Naive thymus-derived CD4-positive, alpha-beta T cell (primary cell): Measurements from ENCODE around the gene PRKCB. TPM values are rescaled to one million over a fixed set of nuclear protein-coding genes. Genes with fewer than 3 reads are reported as not detected.
A peak's percentile ranks its signal among the peaks of the same experiment; 100 is the strongest.

Source experiments
- ATAC-seq: fragments of 150-1000 bp; cut with Tn5 transposase; 2 replicates; pipeline ENCODE4 v1.10.0; 2021; ENCODE audit warnings: mild to moderate bottlenecking, moderate library complexity
- CTCF ChIA-PET: fragments of 350-600 bp; sonication (Branson Sonifier 250); formaldehyde crosslinking; loops from one replicate; lab custom pipeline; 2021; ENCODE audit warnings: antibody characterized with exemption; lab: Charles Lee
- POLR2A ChIA-PET: fragments of 350-600 bp; sonication (Branson Sonifier 250); formaldehyde crosslinking; loops from one replicate; lab custom pipeline; 2021; ENCODE audit warnings: antibody characterized with exemption, inconsistent platforms; lab: Charles Lee
- DNase-seq, 9 donors: peaks; one replicate each; pipeline versions ENCODE4 v3.0.0 to v3.0.0-alpha.2; 2020 to 2022; ENCODE audit warnings: mixed read lengths in 1 of 9
- H3K27ac ChIP-seq: one replicate; pipeline ENCODE4 v1.7.0; 2013; ENCODE audit warnings: mild to moderate bottlenecking, low read depth, low read length, moderate library complexity
- H3K27me3 ChIP-seq, 2 donors: one replicate each; pipeline ENCODE4 v1.7.0; 2013; ENCODE audit warnings: low read length in 2 of 2, mild to moderate bottlenecking in 2 of 2, moderate library complexity in 2 of 2; ENCODE audit not compliant: control insufficient read depth in 2 of 2, insufficient read depth in 2 of 2
- H3K36me3 ChIP-seq, 3 experiments: 1 replicate in 2 of 3; 2 replicates in 1 of 3; pipeline ENCODE4 v1.7.0; 2013; ENCODE audit warnings: low read length in 3 of 3, mild to moderate bottlenecking in 3 of 3, moderate library complexity in 1 of 3; ENCODE audit not compliant: insufficient read depth in 3 of 3, control insufficient read depth in 2 of 3
- H3K4me1 ChIP-seq, 2 donors: one replicate each; pipeline ENCODE4 v1.7.0; 2013; ENCODE audit warnings: low read length in 2 of 2, mild to moderate bottlenecking in 2 of 2, moderate library complexity in 1 of 2; ENCODE audit not compliant: control insufficient read depth in 2 of 2, insufficient read depth in 2 of 2
- H3K4me3 ChIP-seq: 2 replicates; pipeline ENCODE4 v1.7.0; 2013; ENCODE audit warnings: mild to moderate bottlenecking, low read length
- H3K9me3 ChIP-seq, 3 experiments: 1 replicate in 2 of 3; 2 replicates in 1 of 3; pipeline ENCODE4 v1.7.0; 2013; ENCODE audit warnings: low read length in 3 of 3; ENCODE audit not compliant: control insufficient read depth in 2 of 3
- H3K27ac Mint-ChIP-seq, 9 donors: one replicate each; pipeline ENCODE4 v1.8.0; 2020 to 2022; ENCODE audit warnings: mixed read lengths in 9 of 9, mild to moderate bottlenecking in 8 of 9, moderate library complexity in 5 of 9, inconsistent platforms in 2 of 9
- H3K27me3 Mint-ChIP-seq, 5 donors: one replicate each; pipeline ENCODE4 v1.8.0; 2021 to 2022; ENCODE audit warnings: mixed read lengths in 5 of 5, mild to moderate bottlenecking in 1 of 5
- H3K36me3 Mint-ChIP-seq, 5 donors: one replicate each; pipeline ENCODE4 v1.8.0; 2020 to 2022; ENCODE audit warnings: mixed read lengths in 5 of 5, mild to moderate bottlenecking in 3 of 5, inconsistent platforms in 1 of 5
- H3K4me1 Mint-ChIP-seq, 7 donors: one replicate each; pipeline ENCODE4 v1.8.0; 2020 to 2022; ENCODE audit warnings: mixed read lengths in 7 of 7, mild to moderate bottlenecking in 3 of 7, inconsistent platforms in 1 of 7
- H3K4me3 Mint-ChIP-seq, 10 donors: one replicate each; pipeline ENCODE4 v1.8.0; 2020 to 2022; ENCODE audit warnings: mild to moderate bottlenecking in 10 of 10, mixed read lengths in 10 of 10, moderate library complexity in 6 of 10, inconsistent platforms in 2 of 10
- H3K9me3 Mint-ChIP-seq, 11 donors: one replicate each; pipeline ENCODE4 v1.8.0; 2020 to 2022; ENCODE audit warnings: mixed read lengths in 11 of 11, mild to moderate bottlenecking in 4 of 11, inconsistent platforms in 1 of 11, moderate library complexity in 1 of 11
- intact Hi-C, 2 donors: fragments of 100-400 bp; cut with micrococcal nuclease; formaldehyde crosslinking; loops; one replicate each; pipeline ENCODE4 v1.15.1; 2023
- polyA plus RNA-seq, 2 donors: library from polyadenylated mRNA; unstranded; fragments of 300-500 nt; fragmentation: Illumina TruSeq; gene quantifications; one replicate each; pipeline ENCODE4 v1.2.3, GENCODE V29; 2021
- total RNA-seq, 6 experiments: library from RNA in 5 of 6; stranded (reverse) in 5 of 6; gene quantifications; 1 replicate in 5 of 6; 2 replicates in 1 of 6; pipeline ENCODE4 v1.2.3 and lab custom pipeline; 2021 to 2026

The PRKCB gene
- total and polyA plus RNA-seq, 7 experiments from 2014 or later = 32.4 to 180 (median 72.9) TPM

- Histone ChIP-seq H3K27me3 (no peaks in the 10 kb centered on the region), H3K36me3 (no peaks in the 10 kb centered on the region), H3K27ac (no peak overlapping the region), H3K4me1 (peaks cover 19 to 41% of the 10 kb centered on the region in 2 donors), H3K4me3 (no peak overlapping the region), H3K9me3 (no peaks in the 10 kb centered on the region)
- H3K36me3 Mint-ChIP-seq = peaks cover 0 to 33% (median 10%) of the 10 kb centered on the region in 5 donors
- POLR2A ChIA-PET = interaction anchor here (0.6 to 1.1 kb wide), 2 partner anchors 9 to 59 kb away, joined by 3 read pairs; no protein-coding TSS in a partner anchor
- intact Hi-C loops = no loop called here
- CTCF ChIA-PET = no interaction called here
- DNase-seq (no peak), ATAC-seq (no peak)
- H3K27me3 Mint-ChIP-seq = no peaks in the 10 kb centered on the region
- peaks cover 61 to 97% (median 85%) of the 10 kb centered on the region in 7 donors for H3K4me1 Mint-ChIP-seq
- no peak overlapping the region for H3K4me3 Mint-ChIP-seq
- peaks cover 0 to 6% (median 0%) of the 10 kb centered on the region in 11 donors for H3K9me3 Mint-ChIP-seq
- H3K27ac Mint-ChIP-seq = peak overlapping the region in 4 of 9 donors; percentile 28 to 43 (median 37)
Observed at GRCh38 chr16:23856251-23856709, 20.5 kb downstream of the PRKCB start.

DNA sequence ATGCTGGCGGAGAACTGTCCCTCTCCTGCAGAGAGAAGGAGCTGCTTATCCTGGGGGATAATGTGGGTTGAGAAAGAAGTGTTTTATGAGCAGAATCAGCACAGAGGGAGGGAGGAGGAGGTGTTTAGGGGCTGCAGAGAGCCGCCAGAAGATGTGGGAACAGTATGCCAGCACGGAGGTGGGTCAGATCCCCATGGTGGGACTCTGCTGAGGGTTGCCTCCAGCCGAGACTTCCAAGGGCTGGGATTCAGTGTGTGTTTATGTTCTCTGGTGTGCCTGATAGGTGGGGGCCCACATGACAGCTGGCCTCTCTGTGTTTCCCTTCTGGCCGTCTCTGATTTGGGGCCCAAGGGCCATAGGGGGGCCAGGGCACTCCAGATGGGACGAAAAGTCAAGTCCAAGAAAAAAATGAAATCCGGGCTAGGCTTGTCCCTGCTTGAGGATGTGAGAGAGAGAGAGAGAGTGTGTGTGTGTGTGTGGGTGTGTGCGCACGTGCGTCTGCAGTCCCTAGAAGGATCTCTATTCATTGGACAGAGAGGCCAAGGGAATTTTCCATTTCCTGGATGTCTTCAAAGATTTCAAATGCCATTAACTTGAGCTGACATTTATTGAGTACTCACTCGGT, 21.6 kb downstream of the PRKCB start:
- Histone ChIP-seq H3K4me3 (no peak overlapping the region), H3K27me3 (no peaks in the 10 kb centered on the region), H3K4me1 (peaks cover 16 to 45% of the 10 kb centered on the region in 2 donors), H3K36me3 (no peaks in the 10 kb centered on the region), H3K27ac (no peak overlapping the region), H3K9me3 (no peaks in the 10 kb centered on the region)
- intact Hi-C loops = loop anchor here in 1 of 2 donors (1.0 kb wide), 1 partner anchor 9 kb away; no protein-coding TSS in a partner anchor
- no peak for ATAC-seq
- DNase-seq = no peak
- Mint-ChIP-seq H3K27ac (peak overlapping the region in 8 of 9 donors; percentile 12 to 68 (median 40)), H3K9me3 (peaks cover 0 to 5% (median 0%) of the 10 kb centered on the region in 11 donors), H3K36me3 (peaks cover 0 to 26% (median 10%) of the 10 kb centered on the region in 5 donors), H3K4me1 (peaks cover 64 to 97% (median 85%) of the 10 kb centered on the region in 7 donors), H3K27me3 (no peaks in the 10 kb centered on the region), H3K4me3 (peak overlapping the region in 3 of 10 donors; percentile 0 to 32 (median 4))
- ChIA-PET CTCF (interaction anchor here (1.1 kb wide), 1 partner anchor 187 kb away, joined by 5 read pairs; no protein-coding TSS in a partner anchor), POLR2A (interaction anchor here (0.6 to 1.1 kb wide), 3 partner anchors 8 to 881 kb away, joined by 3 to 4 read pairs (median 3); no protein-coding TSS in a partner anchor)

GRCh38 chr16:23857881-23858269, 22.1 kb downstream of the PRKCB start:
- Mint-ChIP-seq H3K27me3 (no peaks in the 10 kb centered on the region), H3K4me1 (peaks cover 63 to 96% (median 83%) of the 10 kb centered on the region in 7 donors), H3K9me3 (peaks cover 0 to 3% (median 0%) of the 10 kb centered on the region in 11 donors), H3K36me3 (peaks cover 0 to 23% (median 10%) of the 10 kb centered on the region in 5 donors), H3K4me3 (peak overlapping the region in 7 of 10 donors; percentile 5 to 67 (median 32)), H3K27ac (peak overlapping the region in 6 of 9 donors; percentile 20 to 76 (median 40))
- no peaks in the 10 kb centered on the region for H3K9me3 ChIP-seq
- ChIA-PET CTCF (interaction anchor here (1.1 kb wide), 1 partner anchor 186 kb away, joined by 5 read pairs; no protein-coding TSS in a partner anchor), POLR2A (interaction anchor here (0.6 kb wide), 2 partner anchors 103 to 880 kb away, joined by 3 to 4 read pairs; no protein-coding TSS in a partner anchor)
- no peaks in the 10 kb centered on the region for H3K36me3 ChIP-seq
- no peak for DNase-seq
- H3K27me3 ChIP-seq = no peaks in the 10 kb centered on the region
- intact Hi-C loops = loop anchor here in 1 of 2 donors (1.0 kb wide), 1 partner anchor 10 kb away; no protein-coding TSS in a partner anchor
- no peak overlapping the region for H3K27ac ChIP-seq
- H3K4me1 ChIP-seq = peaks cover 20 to 44% of the 10 kb centered on the region in 2 donors
- no peak for ATAC-seq
- H3K4me3 ChIP-seq = no peak overlapping the region

DNA sequence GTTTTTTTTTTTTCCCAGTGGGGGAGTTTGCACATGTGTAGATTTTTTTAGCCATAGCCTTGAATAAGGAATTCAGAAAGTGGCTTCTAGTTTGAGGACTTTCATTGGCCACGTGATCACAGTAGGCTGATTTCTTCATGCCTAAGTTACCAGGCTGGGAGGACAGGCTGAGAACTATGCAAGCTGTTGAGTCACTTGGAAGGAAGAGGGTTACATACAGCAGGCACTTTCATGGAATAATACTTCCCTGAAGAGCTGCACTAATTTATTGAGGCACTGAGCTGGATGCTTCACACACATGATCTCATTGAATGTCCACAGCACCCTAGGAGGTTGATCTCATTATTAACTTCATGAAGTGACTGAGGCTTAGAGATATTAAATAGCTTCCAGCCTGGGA, 22.8 kb downstream of the PRKCB start:
- peaks cover 21 to 48% of the 10 kb centered on the region in 2 donors for H3K4me1 ChIP-seq
- H3K4me1 Mint-ChIP-seq = peaks cover 66 to 95% (median 84%) of the 10 kb centered on the region in 7 donors
- H3K9me3 ChIP-seq = no peaks in the 10 kb centered on the region
- H3K36me3 ChIP-seq = no peaks in the 10 kb centered on the region
- peak overlapping the region in 5 of 9 donors; percentile 14 to 76 (median 61) for H3K27ac Mint-ChIP-seq
- no peaks in the 10 kb centered on the region for H3K27me3 ChIP-seq
- H3K27ac ChIP-seq = no peak overlapping the region
- ATAC-seq (peak; percentile 66), DNase-seq (no peak)
- peaks cover 0 to 2% (median 0%) of the 10 kb centered on the region in 11 donors for H3K9me3 Mint-ChIP-seq
- H3K27me3 Mint-ChIP-seq = no peaks in the 10 kb centered on the region
- H3K4me3 ChIP-seq = no peak overlapping the region
- intact Hi-C loops = no loop called here
- H3K36me3 Mint-ChIP-seq = peaks cover 0 to 18% (median 10%) of the 10 kb centered on the region in 5 donors
- H3K4me3 Mint-ChIP-seq = peak overlapping the region in 6 of 10 donors; percentile 5 to 67 (median 58)
- ChIA-PET POLR2A (interaction anchor here (0.5 to 1.9 kb wide), 6 partner anchors 11 to 1241 kb away, joined by 3 to 6 read pairs (median 5); no protein-coding TSS in a partner anchor), CTCF (interaction anchor here (1.1 kb wide), 2 partner anchors 152 to 186 kb away, joined by 5 read pairs; no protein-coding TSS in a partner anchor)

GRCh38 chr16:23859713-23860269, 24.0 kb downstream of the PRKCB start:
- intact Hi-C loops = loop anchor here (5.0 kb wide), 2 partner anchors 32 to 88 kb away; no protein-coding TSS in a partner anchor
- no peaks in the 10 kb centered on the region for H3K27me3 Mint-ChIP-seq
- peaks cover 67 to 95% (median 84%) of the 10 kb centered on the region in 7 donors for H3K4me1 Mint-ChIP-seq
- no peaks in the 10 kb centered on the region for H3K9me3 ChIP-seq
- H3K9me3 Mint-ChIP-seq = no peaks in the 10 kb centered on the region
- no peaks in the 10 kb centered on the region for H3K27me3 ChIP-seq
- peak overlapping the region in 9 of 10 donors; percentile 9 to 67 (median 32) for H3K4me3 Mint-ChIP-seq
- no peak overlapping the region for H3K4me3 ChIP-seq
- H3K36me3 ChIP-seq = no peaks in the 10 kb centered on the region
- H3K27ac ChIP-seq = no peak overlapping the region
- peaks cover 32 to 54% of the 10 kb centered on the region in 2 donors for H3K4me1 ChIP-seq
- ChIA-PET CTCF (interaction anchor here (0.6 to 1.1 kb wide), 4 partner anchors 24 to 182 kb away, joined by 3 to 5 read pairs (median 3); partner anchors contain the start of gene PRKCB), POLR2A (interaction anchor here (0.8 to 1.9 kb wide), 4 partner anchors 10 to 41 kb away, joined by 3 to 6 read pairs (median 6); no protein-coding TSS in a partner anchor)
- H3K36me3 Mint-ChIP-seq = peaks cover 0 to 9% (median 2%) of the 10 kb centered on the region in 5 donors
- peak overlapping the region; percentile 4 to 65 (median 51) for H3K27ac Mint-ChIP-seq
- no peak for DNase-seq
- no peak for ATAC-seq

DNA sequence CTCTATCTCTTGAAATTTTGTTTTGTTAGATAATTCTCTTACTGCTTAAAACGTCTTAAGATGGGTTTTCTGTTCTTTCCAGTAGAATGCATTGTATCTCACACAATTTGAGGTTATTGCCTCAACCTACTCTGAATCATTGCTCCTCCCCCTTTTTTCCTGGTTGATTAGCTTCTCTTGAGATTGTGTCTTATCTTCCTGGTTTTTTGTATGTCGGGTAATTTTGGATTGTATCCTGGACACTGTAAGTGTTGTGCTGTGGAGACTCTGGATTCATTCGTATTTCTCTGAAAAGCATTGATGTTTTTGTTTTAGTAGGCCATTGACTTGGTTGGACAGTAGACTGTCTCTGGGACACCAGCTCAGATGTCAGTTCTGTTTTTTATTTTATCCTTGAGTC, 26.1 kb downstream of the PRKCB start:
- no peaks in the 10 kb centered on the region for H3K27me3 ChIP-seq
- H3K4me1 Mint-ChIP-seq = peaks cover 69 to 96% (median 87%) of the 10 kb centered on the region in 7 donors
- CTCF ChIA-PET = interaction anchor here (0.6 to 1.4 kb wide), 6 partner anchors 15 to 174 kb away, joined by 3 to 5 read pairs (median 4); no protein-coding TSS in a partner anchor

More for the DNA sequence above, 26.1 kb downstream of the PRKCB start:
- H3K36me3 Mint-ChIP-seq = peaks cover 0 to 17% (median 0%) of the 10 kb centered on the region in 5 donors
- peak overlapping the region in 2 of 10 donors; percentile 5 to 15 for H3K4me3 Mint-ChIP-seq
- POLR2A ChIA-PET = interaction anchor here (0.8 to 1.8 kb wide), 6 partner anchors 9 to 76 kb away, joined by 3 to 4 read pairs (median 3); no protein-coding TSS in a partner anchor
- intact Hi-C loops = loop anchor here (2.0 to 5.0 kb wide), 3 partner anchors 13 to 85 kb away; no protein-coding TSS in a partner anchor
- peak overlapping the region in 3 of 9 donors; percentile 14 to 55 (median 18) for H3K27ac Mint-ChIP-seq
- H3K27me3 Mint-ChIP-seq = no peaks in the 10 kb centered on the region
- DNase-seq (no peak), ATAC-seq (no peak)
- no peaks in the 10 kb centered on the region for H3K36me3 ChIP-seq
- H3K4me3 ChIP-seq = no peak overlapping the region
- peaks cover 36 to 66% of the 10 kb centered on the region in 2 donors for H3K4me1 ChIP-seq
- H3K27ac ChIP-seq = no peak overlapping the region
- H3K9me3 Mint-ChIP-seq = no peaks in the 10 kb centered on the region
- no peaks in the 10 kb centered on the region for H3K9me3 ChIP-seq
